ENCODE measurements around the gene AUTS2.

The AUTS2 gene

DNA sequence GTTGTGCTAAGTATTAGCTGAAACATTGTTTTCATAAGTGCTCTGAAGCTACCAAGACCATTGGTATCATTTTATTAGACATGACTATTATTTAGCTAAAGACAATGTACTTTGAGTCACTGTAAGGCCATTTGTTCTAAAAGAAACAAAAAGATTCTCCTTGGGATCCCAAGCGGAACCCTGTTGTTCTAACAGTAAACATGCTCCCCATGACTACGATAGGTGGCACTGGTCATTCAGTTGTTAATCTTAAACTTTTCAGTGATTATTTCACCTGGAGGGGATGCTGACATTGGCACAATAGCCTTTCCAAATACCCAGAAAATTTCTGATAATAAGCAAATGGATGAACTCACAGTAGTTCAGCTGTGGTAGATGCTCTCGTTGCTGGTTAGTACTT, 715.0 kb downstream of the AUTS2 start:
- no peak for DNase-seq (ENCODE audit: low read depth in 2 of 2)
- TF ChIP-seq, protein P1, sequence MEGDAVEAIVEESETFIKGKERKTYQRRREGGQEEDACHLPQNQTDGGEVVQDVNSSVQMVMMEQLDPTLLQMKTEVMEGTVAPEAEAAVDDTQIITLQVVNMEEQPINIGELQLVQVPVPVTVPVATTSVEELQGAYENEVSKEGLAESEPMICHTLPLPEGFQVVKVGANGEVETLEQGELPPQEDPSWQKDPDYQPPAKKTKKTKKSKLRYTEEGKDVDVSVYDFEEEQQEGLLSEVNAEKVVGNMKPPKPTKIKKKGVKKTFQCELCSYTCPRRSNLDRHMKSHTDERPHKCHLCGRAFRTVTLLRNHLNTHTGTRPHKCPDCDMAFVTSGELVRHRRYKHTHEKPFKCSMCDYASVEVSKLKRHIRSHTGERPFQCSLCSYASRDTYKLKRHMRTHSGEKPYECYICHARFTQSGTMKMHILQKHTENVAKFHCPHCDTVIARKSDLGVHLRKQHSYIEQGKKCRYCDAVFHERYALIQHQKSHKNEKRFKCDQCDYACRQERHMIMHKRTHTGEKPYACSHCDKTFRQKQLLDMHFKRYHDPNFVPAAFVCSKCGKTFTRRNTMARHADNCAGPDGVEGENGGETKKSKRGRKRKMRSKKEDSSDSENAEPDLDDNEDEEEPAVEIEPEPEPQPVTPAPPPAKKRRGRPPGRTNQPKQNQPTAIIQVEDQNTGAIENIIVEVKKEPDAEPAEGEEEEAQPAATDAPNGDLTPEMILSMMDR (IDR thresholded peaks at IDR 0.05; ENCODE audit: low read depth, low read length): no peak
- H3K4me3 ChIP-seq (replicated peaks in 1 of 2; ENCODE audit: low read depth in 2 of 2, low read length in 2 of 2): no peak overlapping the region

DNA sequence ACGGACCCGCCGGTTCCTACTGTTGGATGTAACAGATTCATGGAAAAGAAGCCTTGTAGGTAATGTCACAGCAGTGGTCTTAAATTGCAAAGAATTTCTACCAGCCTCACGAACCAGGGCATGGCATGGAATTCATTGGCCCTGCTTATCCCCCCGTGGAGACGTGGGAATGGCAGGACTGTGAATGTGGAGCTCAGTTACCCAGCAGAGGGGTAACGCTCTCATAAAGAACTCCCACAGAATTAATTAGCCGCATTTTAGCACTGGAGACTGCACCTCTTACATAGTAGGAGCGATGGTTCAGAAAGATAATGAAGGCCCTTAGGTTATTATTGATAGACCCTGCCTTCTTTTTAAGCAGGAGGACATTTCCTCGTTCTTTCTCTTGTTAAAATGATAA, 715.4 kb downstream of the AUTS2 start:
- DNase-seq (ENCODE audit: low read depth in 2 of 2): no peak
- no peak overlapping the region for H3K4me3 ChIP-seq (replicated peaks in 1 of 2; ENCODE audit: low read depth in 2 of 2, low read length in 2 of 2)
- TF ChIP-seq, protein P1 (IDR thresholded peaks at IDR 0.05; ENCODE audit: low read depth, low read length): no peak

DNA sequence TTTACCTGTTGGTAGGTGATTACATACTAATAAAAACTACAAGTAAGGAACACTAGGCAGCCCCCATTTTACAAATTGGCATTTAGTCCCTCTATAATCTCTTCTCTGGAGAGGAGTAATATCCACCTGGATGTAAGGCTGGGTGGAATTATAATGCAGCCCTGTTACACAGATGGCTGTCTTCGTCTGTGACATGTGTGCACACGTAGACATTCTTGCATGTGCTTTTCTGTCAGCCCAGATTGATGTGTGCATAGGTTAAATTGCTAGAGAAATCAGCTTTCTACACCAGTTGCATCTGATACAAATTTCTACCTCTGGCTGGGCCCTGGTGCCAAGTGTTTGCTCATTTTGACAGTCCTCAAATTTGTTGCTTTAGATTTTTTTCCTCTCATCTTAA, 715.9 kb downstream of the AUTS2 start:
- TF ChIP-seq, protein P1 (IDR thresholded peaks at IDR 0.05; ENCODE audit: low read depth, low read length): no peak
- no peak for DNase-seq (ENCODE audit: low read depth in 2 of 2)
- H3K4me3 ChIP-seq (replicated peaks in 1 of 2; ENCODE audit: low read depth in 2 of 2, low read length in 2 of 2): no peak overlapping the region

GRCh38 chr7:70316745-70317144, 718.5 kb downstream of the AUTS2 start:
- no peak for DNase-seq (ENCODE audit: low read depth in 2 of 2)
- no peak overlapping the region for H3K4me3 ChIP-seq (replicated peaks in 1 of 2; ENCODE audit: low read depth in 2 of 2, low read length in 2 of 2)
- TF ChIP-seq, protein P1 (IDR thresholded peaks at IDR 0.05; ENCODE audit: low read depth, low read length): no peak

DNA sequence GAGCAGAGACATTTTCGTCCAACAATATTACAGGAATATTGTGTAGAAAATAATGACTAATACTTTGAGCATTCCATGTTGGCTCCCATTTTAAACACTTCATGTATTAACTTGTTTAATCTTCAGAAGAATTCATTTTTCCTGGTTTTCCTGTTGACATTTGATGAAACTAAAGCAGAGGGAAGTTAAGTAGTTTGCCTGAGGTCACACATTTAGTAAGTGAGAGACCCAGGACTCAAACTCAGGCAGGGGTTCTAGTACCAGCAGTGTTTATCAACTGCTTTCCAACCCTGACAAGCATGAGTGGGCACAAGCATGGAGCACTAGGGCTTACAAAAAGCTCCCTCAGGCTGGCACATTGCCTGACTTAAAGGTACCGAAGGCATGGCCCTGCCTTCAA, 719.1 kb downstream of the AUTS2 start:
- TF ChIP-seq, protein P1 (IDR thresholded peaks at IDR 0.05; ENCODE audit: low read depth, low read length): no peak
- DNase-seq (ENCODE audit: low read depth in 2 of 2): peak in 1 of 2 donors; percentile 2
- no peak overlapping the region for H3K4me3 ChIP-seq (replicated peaks in 1 of 2; ENCODE audit: low read depth in 2 of 2, low read length in 2 of 2)

DNA sequence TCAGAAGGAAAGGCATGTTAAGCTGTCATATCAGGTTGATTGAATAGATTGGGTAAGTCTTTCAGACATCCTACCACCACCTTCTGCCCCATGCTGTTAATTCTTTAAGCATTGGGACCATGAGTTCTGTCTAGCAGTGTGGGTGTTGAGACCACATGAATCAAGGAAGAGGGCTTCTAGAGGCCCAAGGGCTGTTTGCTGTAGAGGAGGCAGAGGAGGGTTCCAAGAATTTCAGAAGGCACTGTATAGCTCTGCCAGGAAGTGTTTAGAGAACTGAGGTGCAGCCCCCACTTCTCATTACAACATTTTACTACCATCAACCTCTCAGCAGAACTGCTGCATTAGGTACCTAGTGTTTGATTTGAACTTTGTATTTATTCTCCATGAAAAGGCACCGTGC, 720.2 kb downstream of the AUTS2 start:
- DNase-seq (ENCODE audit: low read depth in 2 of 2): no peak
- H3K4me3 ChIP-seq (replicated peaks in 1 of 2; ENCODE audit: low read depth in 2 of 2, low read length in 2 of 2): no peak overlapping the region
- TF ChIP-seq, protein P1 (IDR thresholded peaks at IDR 0.05; ENCODE audit: low read depth, low read length): no peak

DNA sequence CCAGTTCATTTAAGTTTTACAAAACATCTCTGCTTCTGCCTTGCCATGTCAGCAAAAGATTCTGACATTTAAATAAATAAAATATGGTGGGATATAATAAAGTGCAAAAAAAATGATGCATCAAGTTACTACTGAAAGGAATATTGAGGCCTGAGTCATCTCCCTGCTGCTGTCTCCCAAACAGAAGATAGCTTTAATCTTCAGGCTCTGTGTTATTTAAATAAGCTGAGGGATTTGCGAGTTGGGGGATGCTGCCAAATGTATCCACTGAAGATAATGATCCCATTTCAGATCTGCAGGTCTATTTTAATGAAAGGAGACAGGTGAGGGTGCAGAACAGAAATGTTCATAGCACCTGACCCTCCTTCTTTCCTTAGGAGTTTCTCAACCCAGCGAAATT, 720.8 kb downstream of the AUTS2 start:
- no peak overlapping the region for H3K4me3 ChIP-seq (replicated peaks in 1 of 2; ENCODE audit: low read depth in 2 of 2, low read length in 2 of 2)
- DNase-seq (ENCODE audit: low read depth in 2 of 2): no peak
- TF ChIP-seq, protein P1 (IDR thresholded peaks at IDR 0.05; ENCODE audit: low read depth, low read length): no peak
